ENCODE data around the gene ZXDB. TPM values are rescaled to one million over a fixed set of nuclear protein-coding genes. Genes with fewer than 3 reads are reported as not detected.
"Not testable (repeated sequence)": the region's sequence is repeated elsewhere in the genome, so short reads cannot be mapped to it uniquely, and the experiment has no call there.

The ZXDB gene
- total and polyA plus RNA-seq, 9 donors = 4.3 to 13.6 (median 9.2) TPM

GRCh38 chrX:57596109-57596508 lies 4.3 kb downstream of the ZXDB start:
- TF ChIP-seq EP300 (IDR thresholded peaks at IDR 0.05) (no peak), CTCF (IDR thresholded peaks at IDR 0.05) (no peak), POLR2A (IDR thresholded peaks at IDR 0.05) (no peak)
- intact Hi-C loops (cut with DNase I) = no loop called here
- no peak overlapping the region for H3K4me3 ChIP-seq
- WGBS, 3 donors = 36 to 55% (median 54%) methylated on average over 3 of the region's 3 CpGs
- H3K27me3 ChIP-seq = no peaks in the 10 kb centered on the region
- no peaks in the 10 kb centered on the region for H3K4me1 ChIP-seq (ENCODE audit: insufficient read depth)
- no peaks in the 10 kb centered on the region for H3K9me3 ChIP-seq
- no peak overlapping the region for H3K27ac ChIP-seq
- no peak for DNase-seq
- H3K36me3 ChIP-seq = no peaks in the 10 kb centered on the region

GRCh38 chrX:57596516-57596915 lies 4.7 kb downstream of the ZXDB start:
- no peak for DNase-seq
- Histone ChIP-seq H3K27ac (no peak overlapping the region), H3K4me3 (no peak overlapping the region), H3K4me1 (ENCODE audit: insufficient read depth) (no peaks in the 10 kb centered on the region), H3K27me3 (no peaks in the 10 kb centered on the region), H3K36me3 (no peaks in the 10 kb centered on the region), H3K9me3 (no peaks in the 10 kb centered on the region)
- TF ChIP-seq EP300 (IDR thresholded peaks at IDR 0.05) (no peak), CTCF (IDR thresholded peaks at IDR 0.05) (no peak), POLR2A (IDR thresholded peaks at IDR 0.05) (no peak)
- 19 to 47% (median 40%) methylated on average over 1 of the region's 1 CpG for WGBS, 3 donors
- intact Hi-C loops (cut with DNase I) = no loop called here

GRCh38 chrX:57607295-57608187 lies 15.7 kb downstream of the ZXDB start:
- TF ChIP-seq CTCF (IDR thresholded peaks at IDR 0.05) (no peak), POLR2A (IDR thresholded peaks at IDR 0.05) (no peak), EP300 (IDR thresholded peaks at IDR 0.05) (no peak)
- WGBS, 3 donors = 65 to 80% (median 77%) methylated on average over 18 of the region's 18 CpGs

GRCh38 chrX:57613351-57613750 lies 21.5 kb downstream of the ZXDB start:
- 51 to 77% (median 63%) methylated on average over 1 of the region's 1 CpG for WGBS, 3 donors
- DNase-seq; H3K36me3 ChIP-seq; H3K27ac ChIP-seq; intact Hi-C loops (cut with DNase I); H3K27me3 ChIP-seq; H3K4me3 ChIP-seq; H3K9me3 ChIP-seq; H3K4me1 ChIP-seq (ENCODE audit: insufficient read depth): not testable (repeated sequence)

More at GRCh38 chrX:57607295-57608187, 15.7 kb downstream of the ZXDB start:
- no peak for DNase-seq
- Histone ChIP-seq H3K4me3 (no peak overlapping the region), H3K9me3 (no peaks in the 10 kb centered on the region), H3K27ac (no peak overlapping the region), H3K4me1 (ENCODE audit: insufficient read depth) (no peaks in the 10 kb centered on the region), H3K27me3 (no peaks in the 10 kb centered on the region), H3K36me3 (no peaks in the 10 kb centered on the region)
- intact Hi-C loops (cut with DNase I) = no loop called here

- H3K4me1 ChIP-seq (ENCODE audit: insufficient read depth); H3K4me3 ChIP-seq; H3K27ac ChIP-seq; H3K27me3 ChIP-seq; H3K9me3 ChIP-seq; DNase-seq; intact Hi-C loops (cut with DNase I); H3K36me3 ChIP-seq: not testable (repeated sequence)
- WGBS, 3 donors = 93 to 95% (median 94%) methylated on average over 20 of the region's 20 CpGs
Observed at GRCh38 chrX:57629438-57629837, 37.6 kb downstream of the ZXDB start.

Measured in ovary (tissue), 9 donors.